MM.1S (cell line): Measurements from ENCODE around the gene GNAT2.

Source experiments
- DNase-seq: peaks from one replicate; pipeline ENCODE4 v3.0.0-alpha.2; 2015
- H2AFZ ChIP-seq: fragments of 300-600 bp; sonication (generic); 2 replicates; pipeline ENCODE4 v1.6.0; 2016; ENCODE audit warnings: antibody characterized with exemption, low read length
- H3F3A ChIP-seq: fragments of 300-600 bp; sonication (generic); 2 replicates; pipeline ENCODE4 v1.6.1; 2016; ENCODE audit warnings: mild to moderate bottlenecking, antibody characterized with exemption, low read length, moderate library complexity, mixed read lengths; ENCODE audit not compliant: insufficient read depth
- H3K27ac ChIP-seq: fragments of 300-600 bp; sonication (generic); 2 replicates; pipeline ENCODE4 v1.5.1; 2016; ENCODE audit warnings: mild to moderate bottlenecking, low read length
- H3K27me3 ChIP-seq: fragments of 300-600 bp; sonication (generic); replicated peaks from 2 replicates; pipeline ENCODE4 v1.6.0; 2016; ENCODE audit warnings: low read length; ENCODE audit not compliant: insufficient read depth
- H3K36me3 ChIP-seq: fragments of 300-600 bp; sonication (generic); replicated peaks from 2 replicates; pipeline ENCODE4 v1.6.1; 2016; ENCODE audit warnings: mild to moderate bottlenecking, low read length, mixed read lengths; ENCODE audit not compliant: insufficient read depth
- H3K4me1 ChIP-seq: fragments of 300-600 bp; sonication (generic); 2 replicates; pipeline ENCODE4 v1.6.1; 2016; ENCODE audit warnings: low read length, mixed read lengths
- H3K4me2 ChIP-seq: fragments of 300-600 bp; sonication (generic); 2 replicates; pipeline ENCODE4 v1.6.0; 2016; ENCODE audit warnings: low read depth, low read length
- H3K4me3 ChIP-seq: fragments of 300-600 bp; sonication (generic); 2 replicates; pipeline ENCODE4 v1.5.1; 2016; ENCODE audit warnings: low read length, mixed read lengths
- H3K79me2 ChIP-seq: fragments of 300-600 bp; sonication (generic); 2 replicates; pipeline ENCODE4 v1.6.1; 2016; ENCODE audit warnings: mixed run types, low read length, mixed read lengths
- H3K9ac ChIP-seq: fragments of 300-600 bp; sonication (generic); 2 replicates; pipeline ENCODE4 v1.6.1; 2016; ENCODE audit warnings: low read length, mixed read lengths
- H3K9me2 ChIP-seq: fragments of 300-600 bp; sonication (generic); replicated peaks from 2 replicates; pipeline ENCODE4 v1.6.1; 2016; ENCODE audit warnings: mild to moderate bottlenecking, low read length, mixed read lengths; ENCODE audit not compliant: insufficient read depth
- H3K9me3 ChIP-seq: fragments of 300-600 bp; sonication (generic); replicated peaks from 2 replicates; pipeline ENCODE4 v1.6.1; 2016; ENCODE audit warnings: mild to moderate bottlenecking, low read length, mixed read lengths; ENCODE audit not compliant: insufficient read depth
- H4K20me1 ChIP-seq: fragments of 300-600 bp; sonication (generic); 2 replicates; pipeline ENCODE4 v1.6.1; 2016; ENCODE audit warnings: mild to moderate bottlenecking, low read length, moderate library complexity, mixed read lengths; ENCODE audit not compliant: insufficient read depth
- EZH2 ChIP-seq: fragments of 300-600 bp; sonication (generic); optimal IDR thresholded peaks from 2 replicates; pipeline ENCODE3; 2017; ENCODE audit warnings: low read depth, mild to moderate bottlenecking, antibody characterized with exemption, low read length, mixed read lengths
- EZH2phosphoT487 ChIP-seq: fragments of 300-600 bp; sonication (generic); IDR thresholded peaks from 2 replicates; pipeline ENCODE4 v1.6.1; 2018; ENCODE audit warnings: antibody characterized with exemption, low read length
- TF ChIP-seq, protein P1 (sequence below): fragments of 300-600 bp; sonication (generic); IDR thresholded peaks from 2 replicates; pipeline ENCODE4 v1.5.1; 2016; ENCODE audit warnings: antibody characterized with exemption, low read length, mixed read lengths

Gene GNAT2

DNA sequence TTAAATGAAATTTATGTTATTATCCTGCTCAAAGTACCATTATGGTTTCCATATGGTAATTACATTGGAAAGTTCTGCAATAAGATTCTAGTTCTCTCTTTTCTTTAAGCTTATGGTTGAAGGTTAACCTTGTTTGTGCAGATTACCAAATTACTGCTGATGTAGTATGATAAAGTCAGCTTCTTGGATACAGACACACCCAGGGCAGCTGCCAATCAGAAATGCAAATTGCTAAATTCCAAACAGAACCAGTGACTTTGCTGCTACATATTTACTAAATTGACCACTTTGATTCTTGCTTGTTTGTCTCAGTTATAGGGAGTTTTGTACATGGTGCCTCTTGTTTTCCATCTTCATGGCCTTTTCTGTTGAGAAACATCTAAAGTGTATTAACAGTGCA is 26.5 kb downstream of the GNAT2 start:
- no peak overlapping the region for H2AFZ ChIP-seq
- H3K27me3 ChIP-seq, result no peaks in the 10 kb centered on the region
- H3K79me2 ChIP-seq, result no peaks in the 10 kb centered on the region
- TF ChIP-seq EZH2, result no peak
- TF ChIP-seq EZH2phosphoT487, result no peak
- TF ChIP-seq, protein P1, sequence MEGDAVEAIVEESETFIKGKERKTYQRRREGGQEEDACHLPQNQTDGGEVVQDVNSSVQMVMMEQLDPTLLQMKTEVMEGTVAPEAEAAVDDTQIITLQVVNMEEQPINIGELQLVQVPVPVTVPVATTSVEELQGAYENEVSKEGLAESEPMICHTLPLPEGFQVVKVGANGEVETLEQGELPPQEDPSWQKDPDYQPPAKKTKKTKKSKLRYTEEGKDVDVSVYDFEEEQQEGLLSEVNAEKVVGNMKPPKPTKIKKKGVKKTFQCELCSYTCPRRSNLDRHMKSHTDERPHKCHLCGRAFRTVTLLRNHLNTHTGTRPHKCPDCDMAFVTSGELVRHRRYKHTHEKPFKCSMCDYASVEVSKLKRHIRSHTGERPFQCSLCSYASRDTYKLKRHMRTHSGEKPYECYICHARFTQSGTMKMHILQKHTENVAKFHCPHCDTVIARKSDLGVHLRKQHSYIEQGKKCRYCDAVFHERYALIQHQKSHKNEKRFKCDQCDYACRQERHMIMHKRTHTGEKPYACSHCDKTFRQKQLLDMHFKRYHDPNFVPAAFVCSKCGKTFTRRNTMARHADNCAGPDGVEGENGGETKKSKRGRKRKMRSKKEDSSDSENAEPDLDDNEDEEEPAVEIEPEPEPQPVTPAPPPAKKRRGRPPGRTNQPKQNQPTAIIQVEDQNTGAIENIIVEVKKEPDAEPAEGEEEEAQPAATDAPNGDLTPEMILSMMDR, result no peak
- H3K9ac ChIP-seq, result no peak overlapping the region
- no peaks in the 10 kb centered on the region for H3K9me2 ChIP-seq
- no peaks in the 10 kb centered on the region for H3K9me3 ChIP-seq
- no peaks in the 10 kb centered on the region for H4K20me1 ChIP-seq
- no peak overlapping the region for H3K27ac ChIP-seq
- H3K4me1 ChIP-seq, result no peaks in the 10 kb centered on the region
- no peaks in the 10 kb centered on the region for H3K36me3 ChIP-seq
- no peak for DNase-seq
- H3K4me3 ChIP-seq, result no peak overlapping the region
- no peaks in the 10 kb centered on the region for H3F3A ChIP-seq
- no peak overlapping the region for H3K4me2 ChIP-seq

DNA sequence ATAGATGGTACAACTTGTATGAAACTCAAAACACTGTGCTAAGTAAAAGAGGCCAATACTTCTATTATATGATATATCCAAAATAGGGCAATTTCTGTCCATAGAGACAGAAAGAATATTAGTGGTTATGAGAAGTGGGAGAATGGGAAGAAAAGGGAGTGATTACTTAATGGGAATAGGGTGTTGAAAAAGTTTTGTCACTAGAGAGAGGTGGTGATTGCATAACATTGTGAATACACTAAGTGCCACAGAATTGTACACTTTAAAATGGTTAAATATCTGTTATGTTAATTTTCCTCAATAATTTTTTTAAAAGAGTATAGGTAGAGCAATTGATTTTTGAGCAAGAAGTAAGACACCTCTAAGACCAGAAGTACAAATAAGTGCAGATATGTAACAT is 29.7 kb downstream of the GNAT2 start:
- TF ChIP-seq EZH2 (no peak), EZH2phosphoT487 (no peak)
- TF ChIP-seq, protein P1, result no peak
- Histone ChIP-seq H2AFZ (no peak overlapping the region), H3K4me2 (no peak overlapping the region), H3F3A (no peaks in the 10 kb centered on the region), H3K27ac (no peak overlapping the region), H3K4me1 (no peaks in the 10 kb centered on the region), H3K9me2 (no peaks in the 10 kb centered on the region), H4K20me1 (no peaks in the 10 kb centered on the region), H3K27me3 (no peaks in the 10 kb centered on the region), H3K9me3 (no peaks in the 10 kb centered on the region), H3K4me3 (no peak overlapping the region), H3K9ac (no peak overlapping the region), H3K36me3 (no peaks in the 10 kb centered on the region), H3K79me2 (no peaks in the 10 kb centered on the region)
- no peak for DNase-seq

DNA sequence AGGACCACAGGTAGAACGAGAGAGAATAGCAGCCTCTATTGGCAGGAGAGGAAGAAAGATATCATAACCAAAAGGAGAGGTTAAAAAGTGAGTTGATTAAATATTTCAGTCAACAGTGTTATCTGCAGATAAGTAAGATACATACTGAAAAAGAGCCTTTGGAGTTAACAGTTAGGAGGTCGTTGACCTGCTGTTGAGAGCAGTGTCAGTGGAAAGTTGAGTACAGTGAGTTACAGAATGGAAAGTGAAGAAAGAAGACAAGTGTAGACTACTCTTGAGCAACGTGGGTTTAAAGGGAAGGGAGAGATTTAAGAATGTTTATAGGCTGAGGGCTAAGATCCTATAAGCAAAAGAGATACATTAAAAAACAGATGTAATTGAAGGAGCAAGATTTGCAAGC is 30.2 kb downstream of the GNAT2 start:
- H3K79me2 ChIP-seq, result no peaks in the 10 kb centered on the region
- no peak overlapping the region for H3K4me3 ChIP-seq
- H3K9me2 ChIP-seq, result no peaks in the 10 kb centered on the region
- no peak overlapping the region for H3K27ac ChIP-seq
- no peaks in the 10 kb centered on the region for H3K4me1 ChIP-seq
- no peaks in the 10 kb centered on the region for H3K9me3 ChIP-seq
- no peak overlapping the region for H2AFZ ChIP-seq
- H3F3A ChIP-seq, result no peaks in the 10 kb centered on the region
- no peak overlapping the region for H3K4me2 ChIP-seq
- no peak overlapping the region for H3K9ac ChIP-seq
- no peaks in the 10 kb centered on the region for H3K36me3 ChIP-seq
- H4K20me1 ChIP-seq, result no peaks in the 10 kb centered on the region
- DNase-seq, result no peak
- TF ChIP-seq, protein P1, result no peak
- no peak for TF ChIP-seq EZH2
- TF ChIP-seq EZH2phosphoT487, result no peak
- H3K27me3 ChIP-seq, result no peaks in the 10 kb centered on the region
